DMS 273 (cell line): ENCODE measurements around the gene TOP2B.

ENCODE experiments used
- DNase-seq: peaks from one replicate; lab custom pipeline; 2025; ENCODE audit not compliant: unreplicated experiment; lab: John Stamatoyannopoulos, UW

TOP2B gene

GRCh38 chr3:25673738-25674298 is 9.1 kb upstream of the TOP2B start:
- no peak for DNase-seq

GRCh38 chr3:25665315-25666280 is 891 bp upstream of the TOP2B start:
- DNase-seq, result peak; percentile 11

GRCh38 chr3:25663869-25664811 is 567 bp downstream of the TOP2B start:
- peak; percentile 71 for DNase-seq

GRCh38 chr3:25663347-25663868 is 1.3 kb downstream of the TOP2B start:
- DNase-seq, result peak; percentile 51

GRCh38 chr3:25662736-25663320 is 1.9 kb downstream of the TOP2B start:
- DNase-seq, result no peak

- peak; percentile 68 for DNase-seq
Observed at GRCh38 chr3:25661694-25662437, 2.8 kb downstream of the TOP2B start.

GRCh38 chr3:25658836-25659235 is 5.9 kb downstream of the TOP2B start:
- no peak for DNase-seq

- DNase-seq, result no peak
Observed at GRCh38 chr3:25657293-25657692, 7.4 kb downstream of the TOP2B start.

- DNase-seq, result no peak
Observed at GRCh38 chr3:25655659-25656058, 9.0 kb downstream of the TOP2B start.

- DNase-seq, result no peak
Observed at GRCh38 chr3:25654576-25654975, 10.1 kb downstream of the TOP2B start.

- no peak for DNase-seq
Observed at GRCh38 chr3:25653322-25653721, 11.4 kb downstream of the TOP2B start.

- DNase-seq, result no peak
Observed at GRCh38 chr3:25652921-25653320, 11.8 kb downstream of the TOP2B start.

GRCh38 chr3:25648925-25649830 is 15.5 kb downstream of the TOP2B start:
- no peak for DNase-seq

- DNase-seq, result peak; percentile 91
Observed at GRCh38 chr3:25648107-25648535, 16.6 kb downstream of the TOP2B start.

GRCh38 chr3:25635038-25635437 is 29.7 kb downstream of the TOP2B start:
- no peak for DNase-seq

GRCh38 chr3:25633919-25634318 is 30.8 kb downstream of the TOP2B start:
- DNase-seq, result no peak

- DNase-seq, result no peak
Observed at GRCh38 chr3:25631989-25632388, 32.7 kb downstream of the TOP2B start.

GRCh38 chr3:25621087-25621486 is 43.6 kb downstream of the TOP2B start:
- no peak for DNase-seq

GRCh38 chr3:25620493-25620892 is 44.2 kb downstream of the TOP2B start:
- DNase-seq, result no peak
